ENCODE data around the gene ITGB8.

The ITGB8 gene

DNA sequence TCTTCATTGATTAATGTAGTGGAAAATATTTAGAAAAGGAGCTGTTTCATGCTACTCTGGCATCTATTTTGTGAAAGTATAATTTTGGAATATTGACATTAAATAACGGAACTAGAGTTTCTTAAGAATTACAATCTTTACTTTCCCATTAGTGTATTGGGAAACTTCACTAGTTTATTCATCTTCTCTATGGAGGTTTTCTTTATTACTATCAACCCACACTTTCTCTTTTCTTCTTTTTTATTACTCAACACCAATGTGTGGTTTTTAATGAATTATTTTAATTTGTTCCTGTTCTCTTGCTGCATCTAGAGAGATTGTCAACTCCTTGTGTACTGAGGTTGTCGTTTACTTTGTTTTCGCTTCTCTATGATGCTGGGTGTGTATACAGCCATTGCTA is 20.4 kb upstream of the ITGB8 start:
- DNase-seq, result no peak

DNA sequence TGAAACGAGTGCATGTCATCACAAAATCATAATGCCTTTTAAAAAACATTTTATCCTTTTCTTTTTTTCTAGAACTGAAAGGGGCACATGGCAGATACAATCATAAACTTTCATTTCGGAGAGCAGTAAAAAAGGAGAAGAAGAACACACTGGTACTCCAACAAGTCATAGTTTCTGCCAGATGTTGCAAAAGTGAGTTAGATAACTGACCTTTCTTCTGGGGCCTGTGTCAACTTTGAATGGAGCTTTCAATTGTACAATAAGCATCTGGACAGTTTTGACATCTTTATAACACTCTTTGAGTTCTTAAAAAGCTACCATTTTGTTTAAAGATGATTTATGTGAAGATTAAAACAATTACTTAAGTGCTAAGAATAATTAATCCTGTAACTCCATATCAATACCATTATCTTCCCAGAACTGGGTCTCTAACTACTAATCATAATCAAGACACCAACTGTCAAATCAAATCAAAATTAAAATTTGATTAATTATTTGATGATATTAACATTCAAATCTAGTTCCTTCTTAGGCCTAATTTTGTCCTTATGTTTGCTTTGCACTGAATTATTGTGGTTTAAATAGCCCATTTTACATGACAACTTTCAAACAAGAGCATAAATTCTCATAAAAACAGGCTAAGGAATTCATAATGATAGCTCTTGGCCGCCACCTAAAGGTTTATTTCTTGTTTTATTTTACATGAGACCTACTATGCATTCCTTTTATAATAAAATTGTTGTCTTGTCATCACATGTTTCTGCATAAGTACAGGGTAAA is 19.5 kb upstream of the ITGB8 start:
- DNase-seq, result no peak

DNA sequence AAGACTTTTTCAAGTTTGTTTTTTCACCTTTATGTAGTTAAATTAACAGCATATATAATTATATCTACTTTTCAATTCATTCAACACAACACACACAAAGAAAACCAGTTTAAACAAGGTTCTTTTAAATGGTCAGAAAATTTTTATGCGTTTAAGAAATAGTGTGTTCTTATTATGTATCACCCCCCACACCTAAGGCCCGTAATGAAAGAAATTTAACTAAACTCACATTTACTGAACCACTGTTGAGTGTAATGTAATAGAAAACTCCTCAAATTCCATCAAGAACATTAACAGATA is 19.0 kb upstream of the ITGB8 start:
- no peak for DNase-seq

DNA sequence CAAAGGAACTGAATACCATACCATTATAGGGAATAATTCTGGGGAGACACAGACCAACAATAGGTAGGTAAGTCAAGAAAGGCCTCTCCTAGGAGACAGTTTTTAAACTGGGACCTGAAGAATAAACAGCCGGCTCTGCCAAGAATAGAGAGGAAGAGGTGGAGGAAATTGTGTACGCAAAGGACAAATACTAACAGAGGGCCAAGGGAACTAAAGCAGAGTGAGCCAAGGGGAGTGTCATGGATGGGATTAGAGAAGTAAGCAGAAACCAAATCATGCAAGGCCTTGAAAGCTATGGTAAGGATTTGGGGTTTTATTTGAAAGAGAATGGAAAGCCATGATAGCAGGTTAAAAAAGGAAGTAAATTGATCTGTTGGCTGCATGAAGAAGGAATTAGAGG is 18.1 kb upstream of the ITGB8 start:
- no peak for DNase-seq

DNA sequence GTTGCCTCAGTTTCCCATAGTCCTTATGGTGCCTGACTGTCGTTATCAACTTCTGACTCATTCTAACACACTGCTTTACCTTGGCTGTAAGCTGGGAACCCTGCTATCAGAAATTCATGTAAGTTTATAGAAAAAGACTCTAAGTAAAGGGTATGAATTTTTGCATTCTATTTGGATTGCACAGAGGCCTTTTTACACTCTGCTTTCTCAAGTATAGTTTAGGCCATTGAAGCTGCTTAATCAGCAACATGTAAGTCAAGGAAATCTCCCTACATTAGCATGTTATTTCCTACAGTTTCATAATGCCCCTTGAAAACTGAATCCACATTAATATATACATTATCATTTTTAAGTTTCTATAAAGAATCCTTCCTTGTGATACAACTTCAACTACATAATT is 17.1 kb upstream of the ITGB8 start:
- DNase-seq, result no peak

DNA sequence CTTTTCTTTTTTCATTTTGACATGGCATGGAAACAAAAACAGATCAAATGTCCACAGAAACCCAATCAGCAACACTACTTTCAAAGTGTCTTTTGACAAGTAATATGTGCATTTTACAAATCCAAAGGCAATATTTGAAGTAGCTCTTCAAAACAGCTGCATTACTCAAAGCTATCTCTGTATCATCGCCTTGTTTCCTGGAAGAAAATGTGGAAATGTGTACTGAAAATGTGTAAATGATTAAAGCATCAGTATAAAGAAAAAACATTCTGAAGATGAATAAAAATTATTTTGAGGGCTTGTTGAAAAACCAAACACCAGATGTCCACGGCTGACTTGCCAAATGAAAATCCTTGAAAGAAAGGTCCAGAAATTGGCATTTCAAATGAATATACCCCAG is 16.5 kb upstream of the ITGB8 start:
- no peak for DNase-seq

DNA sequence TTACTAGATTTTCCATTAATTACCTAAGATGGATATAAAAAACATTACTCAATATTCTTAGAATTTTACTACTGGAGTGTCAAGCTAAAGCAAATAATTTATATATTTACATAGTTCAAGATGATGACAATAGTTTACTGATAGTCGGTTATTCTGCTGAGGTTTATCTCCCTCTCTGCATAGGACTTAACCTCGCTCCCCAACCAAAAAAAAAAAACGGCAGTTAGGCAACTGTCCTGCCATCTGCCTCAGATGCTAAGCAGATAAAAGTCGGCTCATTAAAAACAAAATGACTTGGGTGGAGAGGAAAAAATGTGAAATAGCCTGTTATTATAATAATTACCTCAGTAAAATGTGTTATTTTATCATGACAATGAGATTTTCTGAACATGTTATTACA is 14.0 kb upstream of the ITGB8 start:
- DNase-seq, result no peak

DNA sequence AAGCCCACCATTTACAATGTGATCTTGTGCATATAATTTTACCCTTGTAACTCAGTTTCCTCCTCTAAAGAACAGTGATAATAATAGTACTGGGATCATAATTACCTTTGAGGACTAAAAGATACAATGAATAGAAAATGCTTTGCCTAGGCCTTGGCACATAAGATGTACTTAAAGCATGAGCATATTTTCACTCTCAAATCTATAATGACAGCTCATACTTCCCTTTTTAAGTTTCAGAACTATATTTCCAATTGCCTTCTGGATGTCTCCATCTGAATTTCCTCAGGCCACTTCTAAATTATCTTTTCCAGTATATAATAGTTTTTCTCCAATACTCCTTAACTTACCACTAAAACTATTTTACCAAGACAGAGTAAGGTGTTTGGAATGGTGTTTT is 13.3 kb upstream of the ITGB8 start:
- DNase-seq, result no peak

DNA sequence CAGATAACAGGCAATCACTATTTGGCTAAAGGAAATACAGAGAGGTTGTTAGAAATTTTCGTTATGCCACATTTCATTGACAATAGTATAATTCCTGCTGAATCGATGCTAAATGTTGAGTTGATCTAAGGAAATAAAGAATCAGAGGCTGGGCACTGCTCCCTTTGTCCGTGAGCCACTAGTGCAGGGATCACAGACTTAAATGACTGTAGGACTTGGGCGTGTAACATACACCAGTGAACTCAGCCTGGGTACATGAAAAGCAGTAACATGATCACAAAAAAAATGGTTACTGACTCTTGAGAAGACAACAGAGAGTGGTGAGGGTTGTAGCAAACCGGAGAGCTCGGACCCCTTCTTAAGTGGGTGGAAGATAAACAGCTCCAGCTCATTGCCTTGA is 11.8 kb upstream of the ITGB8 start:
- no peak for DNase-seq

DNA sequence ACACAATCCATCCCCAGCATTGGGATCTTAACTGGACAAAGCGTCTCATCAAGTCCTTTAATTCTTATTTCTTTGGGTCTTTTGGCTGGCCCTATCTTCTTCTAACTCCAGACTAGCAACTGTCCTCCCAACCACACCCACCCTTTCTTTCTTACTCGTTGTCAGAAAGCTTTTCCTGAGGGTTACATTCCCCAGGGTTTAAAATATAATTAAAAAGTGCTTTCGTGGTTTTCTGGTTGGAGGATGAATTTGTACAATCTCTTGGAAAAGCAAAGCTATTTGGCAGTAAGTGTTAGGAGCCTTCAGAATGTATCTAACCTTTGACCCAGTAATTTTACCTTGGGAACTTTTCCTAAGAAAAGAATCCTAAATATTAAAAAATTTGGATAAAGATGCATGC is 10.4 kb upstream of the ITGB8 start:
- DNase-seq, result no peak

DNA sequence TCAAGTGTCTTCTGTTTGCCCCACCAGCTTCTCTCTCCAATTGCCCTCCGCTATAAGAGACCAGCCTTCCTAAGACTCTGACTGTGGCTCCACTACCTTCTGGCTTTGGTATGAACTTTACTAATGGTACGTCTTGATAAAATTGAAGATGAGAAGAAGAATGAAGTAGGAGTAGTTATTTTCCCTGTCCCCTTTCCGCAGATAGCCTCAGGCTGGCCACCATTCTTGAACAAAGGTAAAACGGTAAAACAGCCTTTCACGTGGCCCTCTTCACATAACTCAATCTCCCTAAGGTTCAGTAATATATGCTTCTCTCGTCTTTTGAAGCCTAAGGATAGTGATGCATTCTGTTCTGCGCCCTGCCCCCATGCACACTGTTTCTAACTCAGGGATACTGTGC is 9.9 kb upstream of the ITGB8 start:
- no peak for DNase-seq

DNA sequence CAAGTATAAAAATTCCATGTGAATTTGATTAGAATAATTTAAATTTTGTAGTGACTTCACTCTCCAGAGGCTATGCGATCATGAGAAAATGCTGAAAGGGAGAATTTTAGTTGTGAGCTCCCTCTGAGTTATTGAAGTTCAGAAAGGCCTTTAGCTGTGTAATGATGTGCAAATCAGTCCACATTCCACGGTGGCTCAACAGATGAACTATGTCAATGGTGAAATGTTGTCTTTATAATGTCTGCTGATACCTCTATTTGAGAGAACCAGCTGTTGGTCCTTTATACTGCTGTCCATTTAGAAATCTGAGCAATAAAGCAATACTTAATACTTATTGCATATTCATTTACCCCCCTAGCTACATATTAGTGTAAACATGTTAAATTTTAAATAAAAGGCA is 7.1 kb upstream of the ITGB8 start:
- no peak for DNase-seq

DNA sequence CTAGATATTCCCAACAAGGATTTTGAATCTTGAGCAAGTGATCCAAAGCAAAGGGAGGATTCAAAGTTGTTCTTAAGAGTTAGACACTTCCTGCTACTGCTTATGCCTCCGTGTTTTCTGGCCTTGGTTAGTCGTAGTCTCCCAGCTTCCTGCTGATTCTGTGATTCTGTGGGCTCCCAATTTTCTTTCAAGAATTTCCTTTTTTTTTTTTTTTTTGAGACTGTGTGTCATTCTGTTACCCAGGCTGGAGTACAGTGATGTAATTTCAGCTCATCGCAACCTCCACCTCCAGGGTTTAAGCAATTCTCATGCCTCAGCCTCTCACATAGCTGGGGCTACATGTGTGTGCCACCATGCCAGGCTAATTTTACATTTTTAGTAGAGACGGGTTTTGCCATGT is 4.4 kb upstream of the ITGB8 start:
- DNase-seq, result no peak

DNA sequence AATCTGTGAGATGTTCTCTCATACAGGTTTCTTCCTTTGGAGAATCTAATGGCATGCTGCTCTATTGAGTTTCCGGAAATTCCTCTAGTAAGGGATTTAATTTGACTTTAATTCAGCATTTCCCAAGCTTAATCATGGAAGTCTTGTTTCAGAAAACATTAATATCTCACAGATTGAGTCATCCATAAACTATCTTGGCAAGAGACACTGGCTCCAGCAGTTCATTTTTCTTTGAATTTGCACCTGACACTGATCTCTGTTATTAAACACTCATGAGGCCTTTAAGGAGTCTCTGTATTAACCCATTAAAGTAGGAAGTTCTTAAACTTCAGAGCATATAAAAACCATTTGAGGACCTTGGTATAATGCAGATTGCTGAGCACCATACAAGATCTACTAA is 3.6 kb upstream of the ITGB8 start:
- DNase-seq, result no peak

DNA sequence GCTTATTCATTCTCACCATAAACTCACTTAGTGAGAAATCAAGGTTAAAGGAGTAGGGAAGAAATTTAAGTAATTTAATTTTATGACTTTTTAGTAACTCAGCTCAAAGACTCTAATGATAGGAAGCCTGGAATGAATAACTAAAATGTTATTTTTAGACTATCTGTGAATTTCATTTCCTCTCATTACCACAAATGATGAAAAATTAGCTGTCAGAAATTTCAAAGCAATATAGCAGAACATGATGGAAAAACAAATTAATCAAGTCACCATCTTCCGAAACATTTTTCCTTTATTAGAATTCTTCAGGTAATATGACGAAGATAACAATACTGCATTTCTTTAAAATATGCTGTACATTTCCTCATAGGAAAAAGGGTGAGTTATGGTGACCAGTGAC is 2.7 kb upstream of the ITGB8 start:
- DNase-seq, result no peak

DNA sequence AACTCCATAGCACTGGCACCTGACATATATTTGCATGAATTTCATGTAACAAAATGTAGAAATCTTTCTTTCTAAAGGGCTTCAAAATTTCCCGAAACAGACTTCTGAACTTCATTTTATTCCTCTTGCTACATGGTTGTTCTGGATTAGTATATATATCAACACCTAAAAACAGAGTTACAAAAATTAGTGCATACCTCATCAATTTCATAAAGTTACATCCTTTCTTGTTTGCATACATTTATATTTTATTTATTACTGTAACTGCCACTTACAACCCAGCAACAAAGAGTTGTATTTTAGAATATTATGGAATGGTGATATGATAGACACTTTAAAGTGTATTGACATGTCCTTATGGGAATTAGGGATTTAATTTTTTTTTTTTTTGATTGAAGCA is 2.0 kb upstream of the ITGB8 start:
- no peak for DNase-seq

DNA sequence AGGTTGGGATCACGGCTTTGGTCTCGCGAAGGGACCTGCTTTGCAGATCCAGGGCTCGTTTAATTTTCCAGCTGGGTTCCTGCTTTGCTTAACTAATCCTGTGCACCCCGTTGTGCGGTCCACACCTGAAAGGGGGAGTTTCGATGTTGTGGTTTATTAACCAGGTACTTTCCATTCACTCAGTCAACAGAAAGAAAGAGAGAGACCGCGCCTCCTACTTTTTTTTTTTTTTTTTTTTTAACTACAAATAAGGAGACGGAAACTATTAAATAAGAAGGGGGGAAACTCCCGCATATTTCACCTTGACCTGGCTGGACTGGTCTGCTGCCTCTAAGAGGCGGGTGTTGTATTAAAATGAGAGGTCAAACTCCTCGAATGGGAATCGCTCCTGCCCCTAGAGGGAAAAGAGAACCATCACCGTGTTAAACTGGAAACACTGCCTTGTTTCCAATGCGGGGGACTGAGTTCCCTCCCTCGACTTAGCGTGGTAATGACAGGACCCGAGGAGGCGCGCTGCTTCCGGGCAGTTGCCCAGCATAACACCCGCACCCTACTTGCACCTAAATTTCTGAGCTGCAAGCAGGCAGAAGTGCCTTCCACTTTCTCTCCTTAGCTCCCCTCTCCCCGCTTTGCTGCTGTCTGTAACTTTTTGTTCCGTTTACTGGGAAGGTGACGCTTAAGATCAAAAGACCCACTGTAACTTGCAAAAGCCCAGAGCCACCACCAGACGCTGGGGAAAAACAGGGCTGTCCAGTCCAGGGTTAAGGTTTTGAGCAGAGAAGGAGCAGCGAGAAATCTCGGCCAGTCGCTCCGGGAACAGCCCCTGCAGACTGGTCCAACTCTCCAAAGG is 1.1 kb upstream of the ITGB8 start:
- no peak for DNase-seq

DNA sequence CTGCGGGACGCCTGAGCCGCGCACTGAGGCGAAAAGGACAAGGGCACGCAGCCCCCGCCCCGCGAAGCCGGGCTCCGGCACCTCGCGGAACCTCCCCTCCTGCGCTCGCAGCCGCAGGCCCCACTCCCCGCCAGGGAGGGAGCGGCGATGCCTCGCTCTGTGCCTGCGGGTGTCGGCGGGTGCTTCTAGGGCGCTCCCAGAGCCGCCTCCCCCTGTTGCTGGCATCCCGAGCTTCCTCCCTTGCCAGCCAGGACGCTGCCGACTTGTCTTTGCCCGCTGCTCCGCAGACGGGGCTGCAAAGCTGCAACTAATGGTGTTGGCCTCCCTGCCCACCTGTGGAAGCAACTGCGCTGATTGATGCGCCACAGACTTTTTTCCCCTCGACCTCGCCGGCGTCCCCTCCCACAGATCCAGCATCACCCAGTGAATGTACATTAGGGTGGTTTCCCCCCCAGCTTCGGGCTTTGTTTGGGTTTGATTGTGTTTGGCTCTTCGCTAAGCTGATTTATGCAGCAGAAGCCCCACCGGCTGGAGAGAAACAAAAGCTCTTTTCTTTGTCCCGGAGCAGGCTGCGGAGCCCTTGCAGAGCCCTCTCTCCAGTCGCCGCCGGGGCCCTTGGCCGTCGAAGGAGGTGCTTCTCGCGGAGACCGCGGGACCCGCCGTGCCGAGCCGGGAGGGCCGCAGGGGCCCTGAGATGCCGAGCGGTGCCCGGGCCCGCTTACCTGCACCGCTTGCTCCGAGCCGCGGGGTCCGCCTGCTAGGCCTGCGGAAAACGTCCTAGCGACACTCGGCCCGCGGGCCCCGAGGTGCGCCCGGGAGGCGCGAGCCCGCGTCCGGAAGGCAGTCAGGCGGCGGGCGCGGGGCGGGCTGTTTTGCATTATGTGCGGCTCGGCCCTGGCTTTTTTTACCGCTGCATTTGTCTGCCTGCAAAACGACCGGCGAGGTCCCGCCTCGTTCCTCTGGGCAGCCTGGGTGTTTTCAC is 519 bp downstream of the ITGB8 start:
- DNase-seq, result no peak

DNA sequence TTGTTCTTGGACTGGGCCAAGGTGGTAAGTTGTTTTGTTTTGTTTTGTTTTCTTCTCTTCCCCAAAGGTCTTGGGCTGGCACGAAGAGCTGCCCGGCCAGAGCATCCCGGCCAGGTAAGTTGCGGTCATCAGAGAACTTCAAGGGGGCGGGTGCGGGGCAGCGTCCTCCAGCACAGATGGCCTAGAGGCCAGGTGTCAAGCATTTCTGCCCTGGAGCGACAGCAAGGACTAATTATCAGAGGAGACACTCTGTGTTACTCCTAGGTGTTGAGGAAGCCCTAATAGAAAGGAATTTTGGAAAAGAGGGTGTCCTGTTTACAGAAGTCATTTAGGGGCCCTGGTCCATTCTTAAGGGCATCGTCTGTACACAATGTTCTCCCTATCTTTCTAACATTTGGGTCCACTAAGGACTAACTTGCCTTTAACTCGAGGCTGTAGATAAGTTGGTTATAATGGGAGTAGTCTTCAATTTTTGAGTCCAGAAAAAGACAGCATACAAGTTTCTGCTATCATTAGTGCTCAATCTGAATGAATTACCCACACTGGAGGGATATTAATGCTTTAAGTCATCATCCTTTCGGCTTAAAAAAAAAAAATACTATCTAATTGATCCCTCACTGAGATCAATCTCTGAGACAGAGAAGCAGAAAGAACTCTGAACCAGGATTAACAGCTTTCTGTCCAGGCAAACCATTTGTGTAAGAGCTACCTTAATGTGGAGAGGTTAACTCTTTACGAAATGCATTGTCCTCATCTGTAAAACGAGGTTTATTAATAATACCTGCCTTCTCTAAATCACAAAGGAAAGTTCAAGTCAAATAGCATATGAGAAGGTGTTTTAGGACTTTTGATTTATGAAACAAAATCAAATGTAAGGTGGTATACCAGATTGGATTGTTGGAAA is 1.5 kb downstream of the ITGB8 start:
- no peak for DNase-seq

DNA sequence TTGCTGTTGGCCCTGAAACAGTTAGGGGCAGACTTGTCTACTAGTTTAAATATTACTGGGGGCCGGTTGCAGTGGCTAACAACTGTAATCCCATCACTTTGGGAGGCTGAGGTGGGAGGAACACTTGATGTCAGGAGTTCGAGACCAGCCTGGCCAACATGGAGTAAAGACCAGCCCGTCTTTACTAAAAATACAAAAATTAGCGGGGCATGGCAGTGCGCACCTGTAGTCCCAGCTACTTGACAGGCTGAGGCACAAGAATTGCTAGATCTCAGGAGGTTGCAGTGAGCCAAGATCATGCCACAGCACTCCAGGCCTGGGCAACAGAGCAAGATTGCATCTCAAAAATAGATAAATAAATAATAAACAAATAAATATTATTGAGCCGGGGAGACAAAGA is 7.6 kb downstream of the ITGB8 start:
- no peak for DNase-seq

DNA sequence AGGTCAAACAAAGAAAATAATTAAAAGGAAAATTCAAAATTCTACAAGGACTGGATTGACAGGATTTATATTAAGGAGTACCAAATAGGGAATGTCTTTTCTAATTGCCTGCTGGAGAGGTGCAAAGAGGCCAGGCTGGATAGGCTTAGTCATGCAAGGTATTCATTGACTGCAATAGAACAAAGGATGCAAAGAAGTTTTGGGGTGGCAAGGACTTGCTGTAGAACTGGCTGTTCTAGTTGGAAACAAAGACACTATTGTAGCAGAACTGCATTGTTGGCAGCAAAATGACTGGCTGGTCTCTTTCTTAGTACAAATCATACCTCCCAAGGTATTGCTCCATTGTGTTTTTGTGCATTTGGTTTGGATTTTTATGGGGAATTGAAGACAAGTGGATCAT is 10.1 kb downstream of the ITGB8 start:
- DNase-seq, result no peak

DNA sequence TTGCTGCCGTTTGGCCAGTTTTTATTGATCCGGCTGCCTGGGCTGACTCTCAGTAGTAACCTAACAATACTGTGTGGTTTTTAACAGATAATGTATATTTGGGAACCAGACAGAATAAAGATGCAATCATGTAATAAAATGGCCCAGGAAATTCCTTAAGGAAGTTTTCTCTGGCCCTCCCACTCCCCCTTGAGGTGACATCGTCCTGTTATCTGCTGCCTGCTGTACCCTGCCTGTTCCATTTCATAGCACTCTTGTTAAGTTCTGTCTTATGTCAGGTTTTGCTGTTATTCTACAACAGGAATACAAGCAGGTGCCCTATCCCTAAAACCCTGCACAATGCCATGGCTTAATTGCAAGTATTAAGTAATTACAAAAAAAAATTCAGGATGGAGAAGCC is 12.5 kb downstream of the ITGB8 start:
- no peak for DNase-seq

DNA sequence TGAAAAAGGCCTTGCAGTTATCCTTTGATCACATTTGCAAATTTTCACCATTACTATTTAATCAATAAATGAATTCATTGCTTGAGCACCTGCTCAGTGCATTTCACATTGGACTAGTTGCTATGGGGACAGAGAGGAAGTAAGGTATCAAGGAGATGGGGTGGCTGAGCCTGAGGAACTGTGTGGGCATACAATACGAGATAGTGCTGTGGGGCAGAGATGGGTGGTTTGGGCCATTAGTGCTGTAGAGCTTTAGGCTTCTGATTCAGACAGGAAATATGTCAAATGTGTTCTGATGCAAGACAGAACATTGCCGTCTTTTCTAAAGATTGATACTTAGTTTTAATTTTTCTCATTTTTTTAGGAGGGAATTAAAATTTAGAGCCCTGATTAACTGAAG is 13.2 kb downstream of the ITGB8 start:
- no peak for DNase-seq
